ENCODE measurements around the gene PARD3. TPM values are rescaled to one million over a fixed set of nuclear protein-coding genes. Genes with fewer than 3 reads are reported as not detected.

PARD3 gene
- polyA plus RNA-seq, 1 donor from 2014 or later, result 12.4 TPM

- Histone ChIP-seq H3F3A (ENCODE audit: insufficient read depth, low read length, poor library complexity, severe bottlenecking) (no peaks in the 10 kb centered on the region), H3K27ac (ENCODE audit: low read length) (no peak overlapping the region), H3K4me3 (ENCODE audit: low read length) (no peak overlapping the region), H3K36me3 (ENCODE audit: insufficient read depth, low read length) (no peaks in the 10 kb centered on the region), H4K20me1 (ENCODE audit: insufficient read depth) (no peaks in the 10 kb centered on the region), H2AFZ (ENCODE audit: low read depth, low read length) (no peak overlapping the region), H3K79me2 (replicated peaks; ENCODE audit: insufficient read depth, low read length) (peaks cover 79% of the 10 kb centered on the region), H3K9me3 (ENCODE audit: low read length) (no peaks in the 10 kb centered on the region), H3K9me2 (ENCODE audit: insufficient read depth, low read length) (no peaks in the 10 kb centered on the region), H3K27me3 (ENCODE audit: insufficient read depth, low read depth, low read length) (no peaks in the 10 kb centered on the region), H3K9ac (ENCODE audit: low read length) (no peak overlapping the region), H3K4me2 (ENCODE audit: low read length) (no peak overlapping the region)
- TF ChIP-seq REST (IDR thresholded peaks at IDR 0.05; ENCODE audit: borderline replicate concordance), result no peak
- TF ChIP-seq TAF1 (IDR thresholded peaks at IDR 0.05; ENCODE audit: low read depth), result no peak
- no peak for TF ChIP-seq SMC3 (conservative IDR thresholded peaks at IDR 0.05; ENCODE audit: poor library complexity)
- TF ChIP-seq EZH2 (IDR thresholded peaks at IDR 0.05; ENCODE audit: borderline replicate concordance, insufficient read depth, low read length, poor library complexity, severe bottlenecking), result no peak
- no peak for TF ChIP-seq EP300 (conservative IDR thresholded peaks at IDR 0.05; ENCODE audit: poor library complexity, severe bottlenecking)
- TF ChIP-seq MXI1 (conservative IDR thresholded peaks at IDR 0.05; ENCODE audit: poor library complexity, severe bottlenecking), result no peak
- TF ChIP-seq RAD21 (conservative IDR thresholded peaks at IDR 0.05), result no peak
- TF ChIP-seq POLR2AphosphoS5 (IDR thresholded peaks at IDR 0.05), result no peak
- TF ChIP-seq CTCF (IDR thresholded peaks at IDR 0.05; ENCODE audit: poor library complexity, severe bottlenecking), result no peak
Measured at GRCh38 chr10:34808336-34808735, 6.8 kb downstream of the PARD3 start.

GRCh38 chr10:34804306-34804705 lies 10.8 kb downstream of the PARD3 start:
- H4K20me1 ChIP-seq (ENCODE audit: insufficient read depth), result no peaks in the 10 kb centered on the region
- H3K27me3 ChIP-seq (ENCODE audit: insufficient read depth, low read depth, low read length), result no peaks in the 10 kb centered on the region
- no peak overlapping the region for H3K4me2 ChIP-seq (ENCODE audit: low read length)
- TF ChIP-seq TAF1 (IDR thresholded peaks at IDR 0.05; ENCODE audit: low read depth), result no peak
- TF ChIP-seq MXI1 (conservative IDR thresholded peaks at IDR 0.05; ENCODE audit: poor library complexity, severe bottlenecking), result no peak
- TF ChIP-seq REST (IDR thresholded peaks at IDR 0.05; ENCODE audit: borderline replicate concordance), result no peak
- no peak for TF ChIP-seq RAD21 (conservative IDR thresholded peaks at IDR 0.05)
- TF ChIP-seq EP300 (conservative IDR thresholded peaks at IDR 0.05; ENCODE audit: poor library complexity, severe bottlenecking), result no peak
- no peak for TF ChIP-seq CTCF (IDR thresholded peaks at IDR 0.05; ENCODE audit: poor library complexity, severe bottlenecking)
- no peak for TF ChIP-seq EZH2 (IDR thresholded peaks at IDR 0.05; ENCODE audit: borderline replicate concordance, insufficient read depth, low read length, poor library complexity, severe bottlenecking)
- TF ChIP-seq POLR2AphosphoS5 (IDR thresholded peaks at IDR 0.05), result no peak
- TF ChIP-seq SMC3 (conservative IDR thresholded peaks at IDR 0.05; ENCODE audit: poor library complexity), result no peak
- H3K79me2 ChIP-seq (replicated peaks; ENCODE audit: insufficient read depth, low read length), result peaks cover 43% of the 10 kb centered on the region
- no peaks in the 10 kb centered on the region for H3K9me3 ChIP-seq (ENCODE audit: low read length)
- no peaks in the 10 kb centered on the region for H3K9me2 ChIP-seq (ENCODE audit: insufficient read depth, low read length)
- H3K4me3 ChIP-seq (ENCODE audit: low read length), result no peak overlapping the region
- no peaks in the 10 kb centered on the region for H3K36me3 ChIP-seq (ENCODE audit: insufficient read depth, low read length)
- no peak overlapping the region for H2AFZ ChIP-seq (ENCODE audit: low read depth, low read length)
- no peak overlapping the region for H3K27ac ChIP-seq (ENCODE audit: low read length)
- no peaks in the 10 kb centered on the region for H3F3A ChIP-seq (ENCODE audit: insufficient read depth, low read length, poor library complexity, severe bottlenecking)
- H3K9ac ChIP-seq (ENCODE audit: low read length), result no peak overlapping the region
